RWPE1 (cell line): ENCODE measurements around the gene SFN.
A peak's percentile ranks its signal among the peaks of the same experiment; 100 is the strongest.

ENCODE experiments used
- CTCF ChIA-PET: fragments of 350-600 bp; sonication (Branson Sonifier 250); formaldehyde crosslinking; extraction: SDS; loops from one replicate; lab custom pipeline; 2021; lab: Yijun Ruan, JAX
- POLR2A ChIA-PET: fragments of 400-600 bp; formaldehyde crosslinking; extraction: SDS; loops from one replicate; lab custom pipeline; 2020; ENCODE audit warnings: antibody characterized with exemption; ENCODE audit not compliant: low non-redundant PET; lab: Yijun Ruan, JAX
- DNase-seq: peaks from one replicate; pipeline ENCODE4 v3.0.0; 2012; ENCODE audit warnings: low spot score
- H3K27ac ChIP-seq: fragments of 450-650 bp; 2 replicates; pipeline ENCODE4 v1.5.1; 2017
- TF ChIP-seq, protein P1 (sequence below): fragments of 450-650 bp; conservative IDR thresholded peaks from 2 replicates; pipeline ENCODE4 v1.5.1; 2017; ENCODE audit warnings: low read depth, mild to moderate bottlenecking

Gene SFN

DNA sequence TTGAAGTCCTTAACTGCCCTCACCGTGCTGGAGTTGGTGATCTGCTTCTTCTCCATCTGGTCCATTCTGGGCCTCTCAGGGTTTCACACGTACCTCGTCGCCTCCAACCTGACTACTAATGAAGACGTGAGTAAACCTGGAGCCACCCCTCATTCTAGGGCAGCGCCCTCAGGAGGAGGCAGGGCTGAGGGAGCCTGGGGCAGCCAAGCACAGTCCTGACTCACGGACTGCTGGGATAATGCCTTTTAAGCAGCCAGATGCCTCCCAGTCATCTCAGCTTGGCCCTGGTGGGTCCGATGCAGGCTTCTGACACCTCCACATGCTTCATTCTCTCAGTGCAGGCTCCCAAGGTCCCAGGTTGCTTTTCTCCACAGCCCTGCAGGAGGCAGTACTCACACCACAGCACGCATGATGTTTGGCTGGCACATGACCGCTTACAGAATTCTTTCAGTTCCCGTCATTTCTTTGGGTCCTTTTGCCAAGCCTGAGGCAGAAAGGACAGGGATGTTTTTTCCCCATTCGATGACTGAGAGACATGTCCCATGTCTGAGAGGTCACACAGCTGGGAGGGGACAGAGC lies 11.8 kb upstream of the SFN start:
- no peak for DNase-seq
- ChIA-PET POLR2A (no interaction called here), CTCF (interaction anchor here (0.7 to 1.0 kb wide), 3 partner anchors 11 to 279 kb away, joined by 3 to 4 read pairs (median 3); no protein-coding TSS in a partner anchor)
- TF ChIP-seq, protein P1, sequence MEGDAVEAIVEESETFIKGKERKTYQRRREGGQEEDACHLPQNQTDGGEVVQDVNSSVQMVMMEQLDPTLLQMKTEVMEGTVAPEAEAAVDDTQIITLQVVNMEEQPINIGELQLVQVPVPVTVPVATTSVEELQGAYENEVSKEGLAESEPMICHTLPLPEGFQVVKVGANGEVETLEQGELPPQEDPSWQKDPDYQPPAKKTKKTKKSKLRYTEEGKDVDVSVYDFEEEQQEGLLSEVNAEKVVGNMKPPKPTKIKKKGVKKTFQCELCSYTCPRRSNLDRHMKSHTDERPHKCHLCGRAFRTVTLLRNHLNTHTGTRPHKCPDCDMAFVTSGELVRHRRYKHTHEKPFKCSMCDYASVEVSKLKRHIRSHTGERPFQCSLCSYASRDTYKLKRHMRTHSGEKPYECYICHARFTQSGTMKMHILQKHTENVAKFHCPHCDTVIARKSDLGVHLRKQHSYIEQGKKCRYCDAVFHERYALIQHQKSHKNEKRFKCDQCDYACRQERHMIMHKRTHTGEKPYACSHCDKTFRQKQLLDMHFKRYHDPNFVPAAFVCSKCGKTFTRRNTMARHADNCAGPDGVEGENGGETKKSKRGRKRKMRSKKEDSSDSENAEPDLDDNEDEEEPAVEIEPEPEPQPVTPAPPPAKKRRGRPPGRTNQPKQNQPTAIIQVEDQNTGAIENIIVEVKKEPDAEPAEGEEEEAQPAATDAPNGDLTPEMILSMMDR: no peak
- peak overlapping the region; percentile 100 for H3K27ac ChIP-seq

DNA sequence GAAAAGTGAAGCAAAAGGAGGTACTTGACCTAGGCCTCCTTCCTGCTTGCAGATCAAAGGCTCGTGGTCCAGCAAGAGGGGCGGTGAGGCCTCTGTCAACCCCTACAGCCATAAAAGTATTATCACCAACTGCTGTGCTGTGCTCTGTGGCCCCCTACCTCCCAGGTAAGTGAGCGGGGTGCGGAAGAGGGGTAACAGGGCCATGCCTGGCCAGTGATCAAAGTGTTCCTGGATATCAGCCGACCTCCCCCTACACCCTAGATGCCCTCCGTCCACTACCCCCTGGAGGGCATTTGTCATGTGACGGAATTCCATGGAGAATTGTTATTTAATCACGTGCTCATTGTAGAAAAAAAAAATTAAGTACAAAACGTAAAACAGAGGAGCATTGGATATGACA lies 10.2 kb upstream of the SFN start:
- peak overlapping the region; percentile 100 for H3K27ac ChIP-seq
- POLR2A ChIA-PET: interaction anchor here (0.6 to 0.9 kb wide), 2 partner anchors 12 to 17 kb away, joined by 3 read pairs; no protein-coding TSS in a partner anchor
- no peak for DNase-seq
- TF ChIP-seq, protein P1: no peak
- CTCF ChIA-PET: no interaction called here

DNA sequence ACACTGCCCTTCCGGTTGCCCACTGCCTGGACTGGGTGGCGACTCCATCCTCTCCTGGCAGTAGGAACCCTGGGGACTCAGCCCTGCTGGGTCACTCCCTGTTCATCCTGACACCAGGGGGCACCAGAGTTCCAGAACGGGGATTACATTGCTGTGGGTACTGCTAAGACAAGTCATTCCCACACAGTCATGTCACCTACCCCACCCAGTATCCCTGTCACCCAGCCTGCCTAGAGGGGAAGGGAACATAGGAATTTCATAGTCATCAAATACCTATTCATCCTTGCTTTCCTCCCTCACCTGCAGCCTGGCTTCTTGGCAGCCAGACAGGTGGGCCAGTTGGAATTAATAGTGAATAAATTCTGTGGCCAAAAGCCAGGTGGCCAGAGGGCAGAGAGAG lies 9.8 kb upstream of the SFN start:
- H3K27ac ChIP-seq: peak overlapping the region; percentile 100
- CTCF ChIA-PET: interaction anchor here (0.6 to 0.9 kb wide), 4 partner anchors 15 to 1496 kb away, joined by 3 to 5 read pairs (median 3); no protein-coding TSS in a partner anchor
- peak; percentile 88 for DNase-seq
- TF ChIP-seq, protein P1: peak; percentile 88
- POLR2A ChIA-PET: interaction anchor here (0.6 to 0.9 kb wide), 2 partner anchors 12 to 17 kb away, joined by 3 read pairs; no protein-coding TSS in a partner anchor

DNA sequence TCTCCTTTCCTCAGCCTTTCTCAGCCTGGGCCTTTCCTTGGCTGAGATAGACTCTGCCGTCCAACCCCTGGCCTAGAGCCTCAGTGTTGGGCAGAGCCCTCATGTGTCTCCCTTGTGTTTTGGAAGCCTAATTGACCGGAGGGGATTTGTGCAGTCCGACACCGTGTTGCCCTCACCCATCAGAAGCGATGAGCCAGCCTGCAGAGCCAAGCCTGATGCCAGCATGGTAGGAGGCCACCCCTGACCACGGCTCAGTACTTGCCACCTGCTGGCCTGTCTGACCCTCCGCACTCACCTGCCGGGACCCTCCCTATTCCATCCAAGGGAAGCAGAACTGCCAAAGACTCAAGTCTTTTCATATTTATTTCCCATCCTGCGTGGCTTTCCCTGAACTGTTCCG lies 9.3 kb upstream of the SFN start:
- POLR2A ChIA-PET: interaction anchor here (0.6 to 0.9 kb wide), 2 partner anchors 11 to 16 kb away, joined by 3 read pairs; no protein-coding TSS in a partner anchor
- TF ChIP-seq, protein P1: no peak
- H3K27ac ChIP-seq: peak overlapping the region; percentile 100
- CTCF ChIA-PET: interaction anchor here (0.6 to 0.9 kb wide), 4 partner anchors 14 to 1495 kb away, joined by 3 to 5 read pairs (median 3); no protein-coding TSS in a partner anchor
- no peak for DNase-seq

DNA sequence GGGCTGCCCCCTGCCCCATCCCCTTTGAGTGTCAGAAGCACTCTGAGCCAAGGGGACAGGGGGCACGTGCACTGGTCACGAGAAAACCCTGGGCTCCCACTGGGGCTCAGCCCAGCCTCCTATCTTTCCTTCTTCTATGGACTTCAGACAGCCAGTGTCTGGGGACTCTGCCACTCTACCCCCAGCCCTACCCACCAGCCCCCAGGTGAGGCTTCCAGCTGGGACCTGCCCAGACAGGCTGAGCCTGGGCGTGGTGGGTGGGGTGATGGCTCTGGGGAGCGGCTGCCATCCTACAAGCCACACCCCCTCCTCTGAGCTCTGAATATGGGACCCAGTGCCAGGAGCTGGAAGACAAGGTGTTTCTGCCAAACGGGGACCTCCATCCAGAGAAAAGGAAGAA lies 8.0 kb upstream of the SFN start:
- H3K27ac ChIP-seq: peak overlapping the region; percentile 100
- DNase-seq: peak; percentile 80
- POLR2A ChIA-PET: interaction anchor here (2.5 kb wide), 1 partner anchor 10 kb away, joined by 10 read pairs; no protein-coding TSS in a partner anchor
- CTCF ChIA-PET: no interaction called here
- TF ChIP-seq, protein P1: no peak

DNA sequence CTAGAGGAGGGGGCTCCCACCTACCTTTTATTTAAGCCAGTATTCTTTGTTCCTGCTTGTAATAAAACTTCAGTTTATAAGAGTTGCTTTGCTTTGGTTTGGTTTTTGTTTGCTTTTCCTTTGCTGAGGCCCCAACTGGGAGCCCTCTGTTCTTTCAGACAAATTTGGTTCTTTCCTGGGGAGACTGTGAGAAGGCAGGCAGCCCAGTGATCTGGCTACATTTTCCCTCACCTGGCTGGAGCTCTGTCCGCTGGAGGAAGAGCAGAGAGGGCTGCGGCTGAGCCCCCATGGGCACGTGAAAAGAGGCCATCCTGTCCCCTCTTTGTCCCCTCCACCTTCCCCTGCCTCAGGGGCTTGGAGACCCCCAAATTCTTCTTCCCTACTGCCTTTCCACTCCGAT lies 7.3 kb upstream of the SFN start:
- TF ChIP-seq, protein P1: no peak
- DNase-seq: no peak
- POLR2A ChIA-PET: interaction anchor here (2.5 kb wide), 1 partner anchor 9 kb away, joined by 10 read pairs; no protein-coding TSS in a partner anchor
- H3K27ac ChIP-seq: peak overlapping the region; percentile 100
- CTCF ChIA-PET: interaction anchor here (0.6 kb wide), 2 partner anchors 53 to 63 kb away, joined by 3 read pairs; no protein-coding TSS in a partner anchor
